Tibial artery (tissue), 4 donors: ENCODE data around the gene FOXRED2.

Experiments used
- DNase-seq, 2 donors: peaks; one replicate each; pipeline ENCODE4 v3.0.0-alpha.2; 2019
- H3K27ac ChIP-seq, 2 donors: fragments of 200-600 bp; sonication (generic) in 1 of 2; 1 replicate in 1 of 2; 2 replicates in 1 of 2; pipeline ENCODE4 v1.5.1; 2018 to 2019; ENCODE audit warnings: mild to moderate bottlenecking in 1 of 2
- H3K27me3 ChIP-seq, 2 donors: fragments of 200-600 bp; sonication (generic) in 1 of 2; one replicate each; pipeline versions ENCODE4 v1.5.1 to v1.6.0; 2016 to 2019
- H3K36me3 ChIP-seq, 3 donors: fragments of 200-600 bp; sonication (generic) in 2 of 3; one replicate each; pipeline ENCODE4 v1.5.1; 2016 to 2019; ENCODE audit warnings: mild to moderate bottlenecking in 2 of 3
- H3K4me1 ChIP-seq, 4 donors: fragments of 200-600 bp; sonication (generic) in 2 of 4; 1 replicate in 3 of 4; 2 replicates in 1 of 4; pipeline ENCODE4 v1.5.1; 2016 to 2019
- H3K4me3 ChIP-seq, 2 donors: fragments of 200-600 bp; sonication (generic) in 1 of 2; 1 replicate in 1 of 2; 2 replicates in 1 of 2; pipeline ENCODE4 v1.5.1; 2018 to 2019; ENCODE audit warnings: mild to moderate bottlenecking in 2 of 2
- H3K9me3 ChIP-seq, 3 donors: fragments of 200-600 bp; sonication (generic) in 1 of 3; one replicate each; pipeline ENCODE4 v1.5.1; 2016 to 2019
- intact Hi-C: fragments of 100-400 bp; cut with DNase I; formaldehyde crosslinking; loops from one replicate; pipeline ENCODE4 v1.15.0; 2023; ENCODE audit warnings: low total_unique reads
- TF ChIP-seq, protein P1 (sequence below), 2 experiments: fragments of 200-600 bp in 1 of 2; fragments of 450-650 bp in 1 of 2; IDR thresholded peaks; one replicate each; pipeline ENCODE4 v1.5.1; 2017 to 2019; ENCODE audit warnings: antibody characterized with exemption in 2 of 2, mild to moderate bottlenecking in 1 of 2, moderate library complexity in 1 of 2

Gene FOXRED2

DNA sequence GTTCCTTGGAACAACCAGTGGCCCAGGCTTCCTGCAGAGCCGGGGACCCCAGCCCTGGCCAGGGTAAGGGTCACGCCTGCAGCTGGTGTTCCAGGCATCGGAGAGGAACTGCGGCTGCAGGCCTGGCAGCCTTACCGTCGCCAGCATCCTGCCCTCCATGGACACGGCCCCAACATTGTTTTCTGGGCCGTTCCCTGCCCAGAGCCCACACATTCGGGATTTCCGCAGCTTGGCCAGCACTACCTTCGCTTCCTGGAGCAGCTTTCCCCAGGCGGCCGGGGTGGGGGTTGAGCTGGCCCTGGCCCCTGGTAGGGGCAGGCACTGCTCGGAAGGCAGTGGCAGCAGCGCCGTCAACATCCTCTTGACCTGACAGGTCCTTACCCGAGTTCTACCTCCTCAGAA lies 43.1 kb downstream of the FOXRED2 start:
- Histone ChIP-seq H3K4me1 (peaks cover 0 to 79% (median 74%) of the 10 kb centered on the region in 4 donors), H3K9me3 (no peaks in the 10 kb centered on the region), H3K27me3 (no peaks in the 10 kb centered on the region), H3K4me3 (no peak overlapping the region), H3K36me3 (no peaks in the 10 kb centered on the region), H3K27ac (peak overlapping the region; percentile 78 to 95)
- DNase-seq, result peak in 1 of 2 donors; percentile 80
- intact Hi-C loops, result no loop called here
- TF ChIP-seq, protein P1, sequence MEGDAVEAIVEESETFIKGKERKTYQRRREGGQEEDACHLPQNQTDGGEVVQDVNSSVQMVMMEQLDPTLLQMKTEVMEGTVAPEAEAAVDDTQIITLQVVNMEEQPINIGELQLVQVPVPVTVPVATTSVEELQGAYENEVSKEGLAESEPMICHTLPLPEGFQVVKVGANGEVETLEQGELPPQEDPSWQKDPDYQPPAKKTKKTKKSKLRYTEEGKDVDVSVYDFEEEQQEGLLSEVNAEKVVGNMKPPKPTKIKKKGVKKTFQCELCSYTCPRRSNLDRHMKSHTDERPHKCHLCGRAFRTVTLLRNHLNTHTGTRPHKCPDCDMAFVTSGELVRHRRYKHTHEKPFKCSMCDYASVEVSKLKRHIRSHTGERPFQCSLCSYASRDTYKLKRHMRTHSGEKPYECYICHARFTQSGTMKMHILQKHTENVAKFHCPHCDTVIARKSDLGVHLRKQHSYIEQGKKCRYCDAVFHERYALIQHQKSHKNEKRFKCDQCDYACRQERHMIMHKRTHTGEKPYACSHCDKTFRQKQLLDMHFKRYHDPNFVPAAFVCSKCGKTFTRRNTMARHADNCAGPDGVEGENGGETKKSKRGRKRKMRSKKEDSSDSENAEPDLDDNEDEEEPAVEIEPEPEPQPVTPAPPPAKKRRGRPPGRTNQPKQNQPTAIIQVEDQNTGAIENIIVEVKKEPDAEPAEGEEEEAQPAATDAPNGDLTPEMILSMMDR (IDR thresholded peaks at IDR 0.05), result no peak

DNA sequence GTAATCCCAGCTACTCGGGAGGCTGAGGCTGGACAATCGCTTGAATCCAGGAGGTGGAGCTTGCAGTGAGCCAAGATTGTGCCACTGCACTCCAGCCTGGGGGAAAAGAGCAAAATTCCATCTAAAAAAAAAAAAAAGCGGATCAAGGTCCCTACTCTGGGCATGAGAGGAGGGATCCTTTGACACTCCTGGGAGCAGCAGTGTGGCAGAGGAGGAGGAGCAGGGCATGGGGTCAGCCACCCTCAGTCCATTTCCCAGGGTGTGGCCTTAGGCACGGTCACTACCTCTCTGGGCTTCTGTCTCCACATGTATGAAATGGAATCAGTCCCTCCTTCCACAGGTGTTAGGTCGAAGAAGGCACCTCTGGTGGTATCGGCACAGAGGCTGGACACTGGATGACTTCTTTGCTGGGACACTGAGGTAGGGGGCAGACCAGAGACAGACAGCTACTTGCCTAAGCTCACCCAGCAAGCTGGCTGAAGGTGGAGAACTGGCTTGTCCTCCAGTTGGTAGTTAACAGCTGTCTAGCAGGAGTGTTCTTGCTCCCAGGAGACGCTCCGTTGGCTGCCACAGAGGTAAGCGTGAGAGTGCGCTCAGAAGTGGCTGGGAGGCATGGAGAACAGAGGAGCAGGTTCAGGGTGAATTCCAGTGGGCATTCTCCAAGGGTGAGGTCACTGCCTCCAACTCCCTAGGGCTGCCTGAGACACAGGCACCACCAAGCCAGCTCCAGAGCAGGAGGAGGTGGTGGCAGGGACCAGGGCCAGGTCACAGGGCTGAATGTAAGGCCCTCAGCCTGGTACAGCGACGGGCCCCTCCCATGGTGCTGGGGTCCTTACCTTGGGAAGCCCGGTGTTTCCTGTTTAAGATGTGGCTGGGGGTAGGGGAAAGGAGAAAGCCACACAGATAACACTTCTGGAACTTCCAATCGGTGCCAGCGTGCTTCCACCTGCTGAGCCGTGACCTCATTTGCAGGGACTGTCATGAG lies 44.9 kb downstream of the FOXRED2 start:
- Histone ChIP-seq H3K27ac (peak overlapping the region; percentile 78 to 95), H3K27me3 (no peaks in the 10 kb centered on the region), H3K4me1 (peaks cover 0 to 78% (median 72%) of the 10 kb centered on the region in 4 donors), H3K36me3 (no peaks in the 10 kb centered on the region), H3K4me3 (no peak overlapping the region), H3K9me3 (no peaks in the 10 kb centered on the region)
- TF ChIP-seq, protein P1 (IDR thresholded peaks at IDR 0.05), result no peak
- intact Hi-C loops, result no loop called here
- DNase-seq, result peak in 1 of 2 donors; percentile 88

DNA sequence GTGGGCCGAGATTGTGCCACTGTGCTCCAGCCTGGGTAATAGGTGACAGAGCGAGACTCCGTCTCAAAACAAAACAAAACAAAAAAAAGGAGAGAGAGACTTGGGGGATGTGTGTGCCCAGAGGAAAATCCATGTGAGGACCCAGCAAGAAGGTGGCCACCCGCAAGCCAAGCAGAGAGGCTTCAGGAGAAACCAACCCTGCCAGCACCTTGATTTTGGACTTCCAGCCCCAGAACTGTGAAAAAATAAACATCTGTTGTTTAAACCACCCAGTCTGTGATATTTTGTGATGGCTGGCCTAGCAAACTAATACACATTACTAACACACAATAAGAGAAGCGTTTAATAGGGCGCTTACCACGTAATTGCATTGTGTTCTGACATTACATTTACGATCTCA lies 46.6 kb downstream of the FOXRED2 start:
- H3K4me1 ChIP-seq, result peaks cover 0 to 72% (median 62%) of the 10 kb centered on the region in 4 donors
- H3K27ac ChIP-seq, result peak overlapping the region; percentile 78 to 95
- no peaks in the 10 kb centered on the region for H3K9me3 ChIP-seq
- TF ChIP-seq, protein P1 (IDR thresholded peaks at IDR 0.05), result no peak
- intact Hi-C loops, result no loop called here
- no peak for DNase-seq
- H3K27me3 ChIP-seq, result no peaks in the 10 kb centered on the region
- no peak overlapping the region for H3K4me3 ChIP-seq
- no peaks in the 10 kb centered on the region for H3K36me3 ChIP-seq

DNA sequence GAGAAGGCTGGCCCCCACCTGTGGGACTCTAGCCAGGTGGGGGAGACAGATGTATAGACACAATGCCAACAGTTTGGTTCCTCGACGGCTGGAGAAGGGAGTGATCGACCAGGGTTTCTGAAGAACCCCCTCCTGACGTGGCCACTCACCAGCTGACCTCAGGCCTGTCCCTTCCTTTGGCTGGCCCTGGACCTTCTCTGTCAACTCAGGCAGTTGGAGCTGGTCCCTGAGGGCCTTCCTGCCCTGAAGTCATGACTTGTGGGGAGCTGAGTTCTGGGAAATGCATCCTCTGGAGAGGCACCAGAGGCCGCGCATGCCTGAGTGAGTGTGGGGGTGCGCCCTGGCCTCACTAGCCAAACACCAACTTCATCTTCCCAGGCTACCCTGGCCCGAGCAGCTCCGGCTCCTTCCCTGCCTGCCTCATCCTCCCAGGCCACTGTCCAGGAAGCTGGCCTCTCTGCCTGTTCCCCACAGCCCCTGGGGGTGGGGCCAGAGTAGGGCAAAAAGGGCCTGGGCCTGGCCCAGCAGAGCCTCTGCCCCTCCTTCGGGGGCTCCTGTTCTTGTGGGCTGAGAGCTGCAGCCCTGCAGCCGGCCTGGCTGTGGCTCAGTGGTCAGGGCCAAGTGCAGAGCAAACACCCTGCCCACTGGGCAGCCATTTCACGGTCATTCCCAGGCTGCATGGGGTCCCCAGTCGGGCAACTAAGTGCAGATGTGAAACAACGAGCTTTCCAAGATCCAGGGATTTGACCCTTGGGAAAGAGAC lies 49.0 kb downstream of the FOXRED2 start:
- no peaks in the 10 kb centered on the region for H3K27me3 ChIP-seq
- DNase-seq, result peak in 1 of 2 donors; percentile 86
- peak overlapping the region; percentile 95 to 97 for H3K27ac ChIP-seq
- no peaks in the 10 kb centered on the region for H3K9me3 ChIP-seq
- intact Hi-C loops, result loop anchor here (5.0 kb wide), 1 partner anchor 71 kb away; the partner anchor contains the start of gene MYH9
- H3K4me3 ChIP-seq, result no peak overlapping the region
- H3K36me3 ChIP-seq, result no peaks in the 10 kb centered on the region
- TF ChIP-seq, protein P1 (IDR thresholded peaks at IDR 0.05), result no peak
- peaks cover 0 to 63% (median 53%) of the 10 kb centered on the region in 4 donors for H3K4me1 ChIP-seq

DNA sequence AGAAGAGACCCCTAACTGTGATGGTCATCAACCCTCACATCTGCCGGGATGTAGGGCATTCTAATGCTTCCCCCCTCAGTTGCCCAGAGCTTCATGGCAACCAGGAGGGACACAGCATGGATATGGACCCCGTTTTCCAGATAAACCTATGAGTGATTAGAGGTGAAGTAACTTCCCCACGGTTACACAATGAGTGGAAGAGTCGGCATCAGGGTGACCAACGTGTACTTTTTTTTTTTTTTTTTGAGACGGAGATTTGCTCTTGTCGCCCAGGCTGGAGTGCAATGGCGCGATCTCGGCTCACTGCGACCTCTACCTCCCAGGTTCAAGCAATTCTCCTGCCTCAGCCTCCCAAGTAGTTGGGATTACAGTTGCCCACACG lies 50.4 kb downstream of the FOXRED2 start:
- Histone ChIP-seq H3K4me3 (no peak overlapping the region), H3K4me1 (peaks cover 0 to 63% (median 48%) of the 10 kb centered on the region in 4 donors), H3K27me3 (no peaks in the 10 kb centered on the region), H3K27ac (peak overlapping the region; percentile 95 to 97), H3K36me3 (no peaks in the 10 kb centered on the region), H3K9me3 (no peaks in the 10 kb centered on the region)
- no peak for DNase-seq
- TF ChIP-seq, protein P1 (IDR thresholded peaks at IDR 0.05), result no peak
- intact Hi-C loops, result loop anchor here (5.0 kb wide), 1 partner anchor 69 kb away; the partner anchor contains the start of gene MYH9
